Measurements from ENCODE around the gene KIF7. TPM values are rescaled to one million over a fixed set of nuclear protein-coding genes. Genes with fewer than 3 reads are reported as not detected.

Gene KIF7
- total RNA-seq, 1 experiment from 2014 or later: 2.0 TPM

DNA sequence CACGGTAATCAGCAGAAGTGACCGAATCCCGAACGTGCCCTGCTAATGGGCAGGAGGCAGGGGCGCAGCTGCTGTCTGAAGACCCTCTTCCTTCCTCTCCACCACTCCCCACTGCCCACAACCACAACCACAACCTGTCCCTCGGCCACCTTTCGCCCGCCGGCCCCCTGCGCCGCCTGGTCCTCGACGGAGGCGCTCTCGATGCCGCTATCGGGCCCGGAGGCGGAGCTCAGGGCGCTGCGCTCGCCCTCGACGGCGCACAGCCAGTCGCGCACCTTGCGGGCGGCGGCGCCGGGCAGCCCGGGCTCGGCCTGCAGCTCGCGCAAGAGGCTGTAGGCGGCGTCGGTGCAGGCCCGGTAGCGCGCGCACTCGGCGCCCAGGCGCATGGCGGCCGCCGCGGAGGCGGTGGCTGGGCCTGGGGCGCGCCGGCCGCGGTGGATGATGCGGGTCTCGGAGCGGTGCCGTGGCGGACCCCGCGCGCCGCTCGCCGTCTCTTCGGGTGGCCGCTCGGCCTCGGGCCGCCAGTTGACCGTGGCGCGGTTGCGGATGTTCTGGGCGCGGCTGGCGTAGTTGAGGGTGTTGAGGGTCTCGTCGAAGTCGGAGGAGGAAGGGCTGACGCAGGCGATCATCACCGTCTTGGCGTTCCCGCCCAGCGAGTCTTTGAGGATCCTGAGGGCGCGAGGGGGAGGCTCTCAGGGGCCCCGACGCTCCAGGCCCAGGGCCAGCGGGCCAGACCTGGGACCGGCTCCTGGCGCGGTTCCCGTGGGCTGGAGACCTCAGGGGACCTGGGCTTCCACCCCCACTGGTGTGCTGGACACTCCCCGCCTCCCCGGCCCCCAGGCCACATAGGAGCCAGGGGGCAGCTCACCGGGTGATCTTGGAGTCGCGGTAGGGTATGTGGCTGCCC, 6.9 kb downstream of the KIF7 start:
- no peak for DNase-seq (ENCODE audit: low spot score)

DNA sequence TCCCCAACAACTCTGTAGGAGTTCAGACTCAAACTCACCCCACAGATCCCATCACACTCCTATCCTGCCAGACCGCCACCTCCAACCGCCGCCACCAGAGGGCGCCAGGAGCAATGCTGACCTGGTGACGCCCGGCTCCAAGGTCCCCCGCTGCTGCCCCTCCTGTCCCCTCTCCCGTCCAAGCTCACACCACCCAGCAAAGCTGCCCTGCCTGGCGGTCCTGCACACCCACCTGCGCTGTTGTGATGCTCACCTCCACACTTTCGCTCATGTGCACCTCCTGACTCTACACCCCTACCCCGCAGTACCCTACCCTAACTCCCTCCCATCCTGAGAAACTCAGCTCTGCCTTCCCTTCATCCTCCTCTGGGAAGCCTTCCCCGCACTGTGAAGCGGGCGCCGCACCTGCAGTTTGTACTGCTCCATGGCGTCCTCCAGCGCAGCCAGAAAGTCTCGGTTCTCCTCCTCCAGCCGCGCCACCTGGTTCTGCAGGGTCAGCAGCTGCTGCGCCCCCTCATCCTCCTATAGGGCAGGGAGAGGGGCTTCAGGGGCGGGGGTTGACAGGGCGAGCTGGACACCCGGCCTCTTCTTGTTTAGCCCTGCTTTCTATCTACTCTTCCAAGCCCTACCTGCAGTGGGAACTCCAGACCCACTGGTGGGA, 7.9 kb downstream of the KIF7 start:
- DNase-seq (ENCODE audit: low spot score): peak; percentile 90

DNA sequence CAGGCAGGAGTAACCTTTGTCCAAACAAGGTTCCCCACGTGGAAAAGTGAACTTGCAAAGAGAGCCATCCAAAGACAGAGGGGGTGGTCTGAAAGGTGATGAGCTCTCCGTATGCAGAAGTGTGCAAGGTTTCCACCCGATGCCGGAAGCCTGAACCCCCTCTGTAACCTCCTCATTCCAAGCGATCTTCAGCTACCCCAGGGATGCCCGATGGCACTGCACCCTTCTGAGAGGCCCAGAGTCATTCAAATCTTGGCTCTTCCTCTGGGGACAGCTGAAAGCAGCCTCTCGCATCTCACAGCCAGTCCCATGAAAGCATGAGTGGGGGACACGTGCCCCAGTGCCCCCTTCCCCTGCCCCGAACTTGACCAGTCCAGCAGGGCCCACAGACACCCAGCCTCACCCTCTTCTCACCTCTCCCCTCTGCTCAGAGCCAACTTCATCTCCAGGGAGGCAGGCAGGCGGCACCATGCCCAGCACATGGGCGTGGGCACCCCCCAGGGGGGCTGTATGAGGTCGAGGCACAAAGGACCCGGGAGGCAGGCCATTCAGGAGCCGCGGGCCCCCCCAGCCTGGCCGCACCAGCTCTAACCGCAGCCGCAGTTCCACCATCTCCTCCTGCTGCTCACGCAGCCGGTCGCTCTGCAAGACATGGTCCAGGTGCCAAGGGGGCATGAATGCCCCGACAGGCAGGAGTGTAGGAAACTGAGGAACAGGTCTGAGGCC, 8.7 kb downstream of the KIF7 start:
- no peak for DNase-seq (ENCODE audit: low spot score)

DNA sequence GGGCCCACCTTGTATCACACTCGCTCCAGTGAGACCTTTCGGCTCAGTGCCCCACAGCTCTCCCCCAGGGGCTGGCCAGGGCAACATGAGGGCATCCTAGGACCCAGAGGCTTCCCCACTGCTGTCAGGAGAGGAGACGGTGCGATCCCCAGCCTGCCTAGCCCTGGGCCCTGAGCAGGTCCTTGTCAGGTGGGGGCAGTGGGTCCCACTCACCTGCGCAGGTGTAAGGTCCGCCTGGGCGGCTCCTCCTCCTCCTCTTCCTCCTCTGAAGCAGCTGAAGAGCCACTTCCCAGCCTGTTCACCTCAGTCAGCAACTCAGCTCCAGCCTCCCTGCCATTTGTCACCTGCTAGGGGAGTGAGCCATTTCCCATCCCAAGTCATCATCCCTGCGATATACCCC, 9.6 kb downstream of the KIF7 start:
- no peak for DNase-seq (ENCODE audit: low spot score)

DNA sequence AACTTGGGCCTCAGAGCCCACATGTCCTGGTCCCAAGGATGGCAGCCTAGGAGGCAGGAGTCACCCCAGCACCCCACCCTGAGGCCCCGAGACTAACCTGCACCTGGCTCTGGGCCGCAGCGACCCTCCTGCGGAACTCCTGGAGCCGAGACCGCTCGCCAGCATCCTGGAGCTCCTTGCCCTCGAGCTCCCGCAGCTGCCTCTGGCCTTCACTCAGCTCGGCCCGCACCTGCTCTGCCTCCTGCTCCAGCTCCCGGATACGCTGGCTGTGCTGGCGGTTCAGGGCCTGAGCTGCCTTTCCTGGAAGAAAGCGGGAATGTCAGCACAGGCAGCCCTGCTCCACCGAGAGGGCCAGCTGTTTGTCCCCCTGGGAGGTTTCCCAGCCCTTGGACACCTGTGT, 13.2 kb downstream of the KIF7 start:
- DNase-seq (ENCODE audit: low spot score): no peak

DNA sequence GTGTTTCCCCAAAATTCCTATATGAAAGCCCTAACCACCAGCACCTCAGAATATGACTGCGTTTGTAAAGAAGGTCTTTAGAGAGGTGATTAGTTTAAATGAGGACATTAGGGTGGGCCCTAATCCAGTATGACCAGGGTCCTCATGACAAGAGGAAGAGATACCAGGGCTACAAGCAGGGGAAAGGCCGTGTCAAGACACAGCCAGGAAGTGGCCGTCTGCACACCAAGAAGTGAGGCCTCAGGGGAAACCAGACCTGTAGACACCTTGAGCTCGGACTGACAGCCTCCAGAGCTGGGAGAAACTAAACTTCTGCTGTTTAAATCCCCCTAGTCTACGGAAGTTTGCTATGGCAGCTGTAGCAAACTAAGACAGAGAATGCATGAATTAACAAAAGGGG, 14.2 kb downstream of the KIF7 start:
- no peak for DNase-seq (ENCODE audit: low spot score)

DNA sequence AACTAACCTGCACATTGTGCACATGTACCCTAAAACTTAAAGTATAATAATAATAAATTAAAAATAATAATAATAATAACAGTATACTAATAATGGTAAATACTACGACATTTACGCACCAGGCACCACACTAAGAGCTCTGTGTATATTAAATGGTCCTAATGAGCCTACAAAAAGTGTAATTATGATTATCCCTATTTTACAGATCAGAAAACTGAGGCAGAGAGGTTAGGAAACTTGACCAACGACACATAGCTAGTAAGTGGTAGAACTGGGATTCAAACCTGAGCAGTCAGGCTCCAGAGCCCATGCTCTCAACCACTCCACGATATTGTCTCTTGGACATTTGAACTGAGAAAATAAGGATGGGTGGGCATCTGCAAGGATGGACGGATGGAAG, 15.0 kb downstream of the KIF7 start:
- no peak for DNase-seq (ENCODE audit: low spot score)

DNA sequence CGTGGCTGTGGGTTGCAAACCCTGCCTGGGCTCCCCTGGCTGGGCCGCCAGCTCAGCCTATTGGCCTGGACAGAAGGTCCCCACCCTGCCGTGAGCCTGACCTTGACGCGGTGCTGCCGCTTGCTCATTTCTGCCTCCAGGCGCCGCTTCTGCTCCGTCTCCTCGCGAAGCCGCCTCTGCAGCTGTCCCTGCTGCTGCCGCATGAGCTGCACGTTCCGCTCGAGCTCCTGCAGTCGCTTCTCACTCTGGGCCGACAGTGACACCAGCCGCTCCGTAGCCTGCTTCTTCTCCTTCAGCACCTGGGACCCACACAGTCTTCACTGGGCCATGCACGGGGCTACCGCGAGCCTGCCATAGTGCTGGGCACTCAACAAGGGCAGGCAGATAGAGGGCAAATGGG, 21.7 kb downstream of the KIF7 start:
- no peak for DNase-seq (ENCODE audit: low spot score)

DNA sequence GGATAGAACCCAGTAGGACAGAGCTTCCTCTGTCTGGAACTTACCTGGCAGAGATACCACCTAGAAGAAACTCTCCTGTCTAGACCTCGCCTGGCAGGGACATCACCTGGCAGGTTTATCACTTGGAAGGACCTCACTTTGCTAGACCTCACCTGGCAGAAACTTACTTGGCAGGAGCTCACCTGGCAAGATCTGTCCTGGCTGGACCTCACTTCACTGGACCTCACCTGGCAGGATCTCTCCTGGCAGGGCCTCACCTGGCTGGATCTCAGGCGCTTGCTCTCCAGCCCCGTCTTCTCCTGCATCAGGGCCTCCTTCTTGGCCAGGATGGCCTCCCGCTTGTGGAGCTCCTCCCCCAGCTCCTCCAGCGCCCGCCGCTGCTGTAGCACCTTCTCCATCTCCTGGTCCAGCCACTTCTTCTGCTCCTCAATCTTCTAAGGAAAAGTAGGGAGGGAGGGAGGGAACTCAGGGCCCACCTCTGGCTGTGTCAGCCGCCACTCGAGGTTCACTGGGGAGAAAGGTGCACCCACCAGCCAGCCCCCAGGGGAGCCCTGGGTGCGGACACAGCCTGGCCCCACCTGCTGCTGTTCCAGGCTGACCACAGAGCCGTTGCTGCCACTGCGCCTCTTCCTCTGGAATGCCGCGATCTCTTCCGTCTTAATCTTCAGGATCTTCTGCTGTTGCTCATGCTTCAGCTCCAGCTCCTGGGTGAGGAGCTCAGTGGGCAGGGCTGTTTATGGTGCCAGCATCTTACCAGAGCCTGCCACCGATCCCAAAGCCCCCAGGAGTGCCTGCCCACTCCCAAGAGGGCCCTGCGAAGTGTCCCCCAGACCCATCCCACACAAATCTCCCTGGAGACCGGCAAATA, 22.5 kb downstream of the KIF7 start:
- DNase-seq (ENCODE audit: low spot score): no peak

DNA sequence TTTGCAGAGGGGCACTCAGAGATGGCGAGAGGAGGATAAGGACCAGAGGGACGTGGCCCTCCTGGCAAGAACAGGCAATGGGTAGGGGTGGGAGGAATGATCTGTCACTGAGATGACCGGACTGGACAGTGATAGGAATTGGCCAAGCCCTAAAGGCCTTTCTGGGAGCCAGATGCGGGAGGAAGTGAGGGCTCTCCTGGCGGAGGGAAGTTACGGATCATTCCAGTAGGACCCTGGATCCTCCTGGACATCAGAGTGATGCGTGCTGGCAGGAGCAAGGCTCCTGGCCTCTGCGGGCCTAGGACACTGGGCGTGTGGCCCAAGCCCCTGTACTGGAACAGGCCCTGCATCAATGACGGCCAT, 23.4 kb downstream of the KIF7 start:
- no peak for DNase-seq (ENCODE audit: low spot score)

DNA sequence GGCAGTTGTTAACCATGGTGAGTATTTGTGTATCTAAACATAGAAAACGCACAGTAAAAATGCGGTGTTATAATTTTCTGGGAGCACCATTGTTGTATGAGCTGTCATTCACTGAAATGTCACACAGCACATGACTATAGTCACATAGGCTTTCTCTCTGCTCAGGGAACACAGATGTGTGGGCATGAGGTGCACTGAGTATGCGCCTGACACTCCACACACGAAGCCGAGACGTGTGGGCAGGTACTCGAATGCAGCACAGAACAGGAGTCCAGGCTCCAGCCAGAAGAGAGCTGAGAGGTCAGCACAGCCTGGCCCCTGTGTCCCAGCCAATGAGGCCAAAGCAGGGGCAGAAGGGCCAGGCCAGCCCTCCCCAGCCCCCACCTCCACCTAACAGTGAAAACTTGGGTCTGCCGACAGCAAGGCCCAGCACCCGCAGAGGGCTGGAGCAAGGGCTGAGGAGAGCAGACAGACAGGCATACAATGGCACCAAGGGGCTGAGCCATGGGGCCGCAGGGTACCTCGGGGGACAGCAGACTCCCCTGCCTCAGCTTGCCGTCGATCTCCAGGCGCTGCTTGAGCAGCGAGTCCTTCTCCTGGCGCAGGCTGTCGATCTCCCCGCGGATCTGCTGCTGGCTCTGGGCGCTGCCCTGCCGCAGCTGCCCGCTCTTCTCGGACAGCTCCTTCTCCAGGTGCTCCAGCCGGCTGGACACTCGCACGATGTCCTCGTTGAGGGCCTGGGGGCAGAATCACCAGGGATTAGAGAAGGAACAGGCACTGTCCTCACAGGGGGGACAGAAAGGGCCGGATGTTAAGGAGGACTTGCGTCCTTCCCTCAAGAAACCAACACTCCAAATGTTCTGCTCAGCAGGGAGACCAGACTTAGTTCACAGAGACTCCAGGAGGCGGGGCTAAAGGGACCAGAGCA, 24.0 kb downstream of the KIF7 start:
- DNase-seq (ENCODE audit: low spot score): no peak

DNA sequence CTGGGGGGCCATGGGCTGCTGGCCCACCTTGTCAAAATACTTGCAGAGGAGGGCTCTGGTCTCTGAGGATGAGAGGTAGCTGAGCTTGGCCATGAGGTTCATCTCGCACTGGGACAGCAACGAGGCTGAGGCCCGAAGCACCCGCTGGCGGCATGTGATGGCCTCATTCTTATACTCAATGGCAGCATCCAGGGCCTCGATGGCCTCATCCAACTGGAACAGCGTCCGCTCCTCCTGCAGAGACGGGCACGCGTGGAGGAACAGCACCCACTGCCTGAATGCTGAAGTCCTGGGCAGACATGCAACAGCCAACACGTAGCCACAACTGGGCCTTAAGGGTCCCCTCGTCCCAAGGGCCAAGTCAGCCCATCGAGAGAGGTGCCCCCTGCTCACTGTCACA, 25.0 kb downstream of the KIF7 start:
- no peak for DNase-seq (ENCODE audit: low spot score)

DNA sequence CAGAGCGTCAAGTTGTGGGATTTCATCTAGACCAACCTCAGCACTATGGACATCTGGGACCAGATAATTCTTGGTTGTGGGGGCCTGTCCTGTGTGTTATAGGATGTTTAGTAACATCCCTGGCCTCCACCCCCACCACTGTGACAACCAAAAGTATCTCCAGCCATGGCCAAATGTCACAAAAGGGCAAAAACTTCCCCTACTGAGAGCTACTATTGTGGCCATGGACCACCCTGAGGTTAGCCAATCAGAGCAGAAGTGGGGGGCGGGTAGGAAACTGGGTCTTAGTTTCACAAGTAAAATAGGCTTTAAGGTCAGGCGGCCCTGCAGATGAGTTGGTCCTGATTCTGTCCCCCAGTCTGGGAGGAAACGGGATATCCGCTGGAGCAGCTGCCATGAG, 25.4 kb downstream of the KIF7 start:
- no peak for DNase-seq (ENCODE audit: low spot score)

DNA sequence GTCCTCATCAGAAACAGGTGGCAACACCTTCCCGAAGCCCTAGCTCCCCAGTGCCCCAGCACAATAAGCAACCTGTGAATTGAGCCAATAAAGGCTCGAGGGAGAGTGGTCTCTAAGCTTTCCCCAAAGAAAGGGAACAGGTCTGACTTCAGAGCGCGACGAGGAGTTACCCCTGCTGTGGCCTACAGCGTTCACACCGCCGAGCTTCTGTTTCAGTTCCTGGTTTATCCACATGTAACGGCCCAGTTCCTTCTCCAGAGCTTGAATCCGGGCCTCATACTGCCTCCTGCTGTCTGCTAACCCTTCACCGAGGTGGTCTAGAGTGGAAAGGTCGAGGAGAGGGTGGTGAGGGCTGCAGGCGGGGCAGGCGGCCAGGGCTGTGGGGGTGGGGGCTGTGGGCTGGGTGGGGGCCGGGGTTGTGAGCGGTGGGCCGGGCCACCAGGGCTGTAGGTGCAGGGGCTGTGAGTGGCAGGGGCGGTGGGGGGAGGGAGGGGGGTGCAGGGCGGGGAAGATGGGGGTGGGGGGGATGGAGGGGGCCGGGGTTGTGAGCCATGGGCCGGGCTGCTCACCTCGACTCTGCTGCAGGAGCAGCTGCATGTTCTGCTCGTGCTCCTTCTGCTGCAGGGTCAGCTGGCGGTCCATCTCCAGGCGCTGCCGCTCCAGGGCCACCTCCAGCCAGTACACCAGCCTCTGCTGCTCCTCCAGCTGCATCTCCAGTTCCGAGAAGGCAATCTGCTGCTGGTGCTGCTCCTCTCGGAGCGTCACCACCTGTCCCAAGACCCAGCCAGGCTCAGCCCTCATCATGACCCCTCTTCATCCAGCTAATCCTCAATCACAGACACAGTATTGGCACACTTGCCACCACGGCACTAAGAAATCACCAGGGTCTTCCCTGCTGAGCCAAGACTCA, 26.2 kb downstream of the KIF7 start:
- DNase-seq (ENCODE audit: low spot score): no peak

DNA sequence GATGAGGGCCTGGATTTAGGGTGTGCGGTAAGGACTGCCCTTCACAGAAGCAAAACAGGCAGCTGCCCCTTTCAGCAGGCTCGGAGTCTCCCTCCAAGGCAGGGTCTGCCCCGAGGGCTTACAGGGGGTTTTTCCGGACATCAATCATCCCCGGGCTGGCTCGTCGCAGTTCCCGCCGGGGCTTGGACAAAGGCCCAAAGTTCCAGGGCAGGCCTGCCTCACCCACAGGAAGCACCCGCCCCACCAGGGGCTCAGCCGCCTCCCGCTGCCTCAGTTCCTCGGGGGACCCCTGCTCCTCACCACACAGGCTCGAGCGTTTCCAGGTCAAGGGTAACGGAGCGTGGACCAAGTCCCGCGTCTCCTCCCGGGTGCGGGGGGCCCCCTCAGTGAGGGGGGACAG, 27.0 kb downstream of the KIF7 start:
- no peak for DNase-seq (ENCODE audit: low spot score)

DNA sequence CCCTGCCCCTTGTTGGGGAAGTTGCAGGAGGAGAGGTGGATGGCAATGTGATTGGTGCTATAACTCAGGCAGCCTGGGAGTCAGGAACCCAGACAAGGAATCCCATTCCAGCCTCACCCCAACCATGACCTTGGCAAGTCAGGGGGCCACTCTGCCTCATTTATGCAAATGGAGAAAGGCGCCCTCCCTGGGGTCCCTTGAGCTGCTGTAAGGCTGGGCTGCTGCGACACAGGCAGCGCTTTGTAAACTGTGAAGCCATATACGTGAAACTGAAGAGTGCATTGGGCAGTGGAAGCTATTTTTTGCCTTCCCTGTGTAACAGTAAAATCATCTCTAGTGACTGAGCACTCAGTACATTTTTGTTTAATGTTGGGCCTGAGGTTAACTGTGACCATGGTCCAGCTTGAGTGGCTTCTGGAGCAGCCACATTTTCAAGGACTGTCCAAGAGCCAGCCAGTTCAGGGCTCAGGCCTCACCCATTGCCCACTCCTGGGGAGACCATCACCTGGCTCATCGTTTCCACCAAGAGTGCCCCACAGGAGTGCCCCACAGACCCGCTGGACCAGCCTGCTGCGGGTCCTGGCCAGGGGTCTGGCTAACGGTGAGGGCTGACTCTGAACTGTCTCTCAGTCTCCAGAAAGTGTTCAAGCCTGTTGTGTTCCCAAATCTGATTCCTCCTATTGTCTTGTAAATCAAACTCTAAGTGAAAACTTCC, 27.9 kb downstream of the KIF7 start:
- DNase-seq (ENCODE audit: low spot score): no peak

DNA sequence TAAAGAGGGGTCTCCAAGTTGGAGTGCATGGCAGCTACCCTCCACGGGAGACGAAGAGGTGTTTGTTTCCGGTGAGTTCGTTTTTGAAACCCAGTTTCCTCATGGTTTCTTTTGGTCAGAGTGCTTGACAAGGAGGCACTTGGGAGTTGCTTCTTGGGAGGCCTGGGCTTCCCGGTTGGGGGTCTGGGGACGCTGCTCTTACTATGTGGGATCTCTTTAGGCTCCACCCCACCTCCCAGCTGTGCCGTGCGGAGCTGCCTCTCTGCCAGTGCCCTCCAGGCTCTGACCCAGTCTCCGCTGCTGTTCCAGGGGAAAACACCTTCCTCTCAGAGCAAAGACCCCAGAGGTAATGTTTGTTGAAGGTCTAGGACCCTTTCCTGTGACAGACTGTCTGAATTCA, 29.6 kb downstream of the KIF7 start:
- DNase-seq (ENCODE audit: low spot score): no peak

DNA sequence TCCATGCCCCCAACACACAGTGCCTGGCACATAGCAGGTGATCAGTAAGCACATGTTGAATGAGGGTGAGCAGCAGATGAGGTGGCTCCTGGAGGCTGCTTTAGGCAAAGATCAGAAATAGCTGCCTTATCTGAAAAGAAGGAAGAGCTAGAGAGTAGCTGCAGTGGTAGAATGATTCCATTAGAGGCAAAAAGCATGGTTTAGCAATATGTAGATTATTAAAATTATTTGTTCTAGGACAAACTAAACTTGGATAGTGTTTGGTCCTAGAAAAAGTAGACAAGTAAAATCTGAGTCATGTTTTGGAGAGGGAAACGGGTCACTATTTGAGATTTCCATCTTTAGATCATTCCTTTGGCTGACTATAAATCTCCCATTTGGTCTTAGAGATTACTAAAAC, 32.1 kb downstream of the KIF7 start:
- no peak for DNase-seq (ENCODE audit: low spot score)

DNA sequence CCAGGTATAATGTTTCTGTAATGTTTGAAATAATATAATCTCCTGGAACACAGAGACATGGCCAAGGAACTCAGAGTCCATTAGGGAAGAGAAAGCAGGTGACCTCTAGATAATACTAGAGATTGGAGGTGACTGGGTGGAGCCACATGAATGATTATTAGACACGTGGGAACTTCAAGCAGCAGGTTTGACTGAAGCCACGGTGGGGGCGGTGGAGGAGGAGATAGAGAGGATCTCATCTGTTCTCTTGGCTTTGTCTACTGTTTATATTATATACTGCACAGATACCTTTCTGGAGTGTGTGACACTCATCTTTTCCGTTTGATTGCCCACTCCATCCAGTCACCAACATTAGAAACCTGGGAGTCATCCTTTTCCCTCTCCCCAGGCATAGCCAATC, 33.7 kb downstream of the KIF7 start:
- no peak for DNase-seq (ENCODE audit: low spot score)
